Activated T-cell treated with anti-CD3 and anti-CD28 coated beads, Interleukin-2, amount 50 U/mL, for 4 hours (primary cell): ENCODE results near the gene DRGX. TPM values are rescaled to one million over a fixed set of nuclear protein-coding genes. Genes with fewer than 3 reads are reported as not detected.
A peak's percentile ranks its signal among the peaks of the same experiment; 100 is the strongest.

Experiments used
- ATAC-seq, 2 donors: fragments of 200-7000 bp; cut with Tn5 transposase; one replicate each; pipeline ENCODE4 v1.10.0; 2021
- DNase-seq: peaks from one replicate; pipeline ENCODE4 v3.0.0-alpha.2; 2020
- H3K27me3 Mint-ChIP-seq: one replicate; pipeline ENCODE4 v1.8.0; 2021; ENCODE audit warnings: low read depth, mixed read lengths
- H3K36me3 Mint-ChIP-seq: one replicate; pipeline ENCODE4 v1.8.0; 2022; ENCODE audit warnings: mixed read lengths; ENCODE audit not compliant: insufficient read depth
- H3K4me1 Mint-ChIP-seq: one replicate; pipeline ENCODE4 v1.8.0; 2021; ENCODE audit warnings: low read depth, mixed read lengths
- H3K4me3 Mint-ChIP-seq: one replicate; pipeline ENCODE4 v1.8.0; 2021; ENCODE audit warnings: mild to moderate bottlenecking, moderate library complexity, mixed read lengths
- H3K9me3 Mint-ChIP-seq: one replicate; pipeline ENCODE4 v1.8.0; 2021; ENCODE audit warnings: mixed read lengths
- total RNA-seq, 3 donors: library from RNA; stranded (reverse); gene quantifications; one replicate each; pipeline ENCODE4 v1.2.1, GENCODE V29; 2021

The DRGX gene
- total RNA-seq, 3 donors from 2014 or later: not detected

- H3K27me3 Mint-ChIP-seq: peaks cover 5% of the 10 kb centered on the region
- H3K9me3 Mint-ChIP-seq: no peaks in the 10 kb centered on the region
- no peak for DNase-seq
- no peak overlapping the region for H3K4me3 Mint-ChIP-seq
- H3K36me3 Mint-ChIP-seq: no peaks in the 10 kb centered on the region
- H3K4me1 Mint-ChIP-seq: no peaks in the 10 kb centered on the region
- ATAC-seq: no peak
These were observed 30.6 kb downstream of the DRGX start for GRCh38 chr10:49365275-49365674.

GRCh38 chr10:49364747-49365146 is 31.1 kb downstream of the DRGX start:
- Mint-ChIP-seq H3K4me3 (no peak overlapping the region), H3K9me3 (no peaks in the 10 kb centered on the region), H3K36me3 (no peaks in the 10 kb centered on the region), H3K27me3 (peaks cover 5% of the 10 kb centered on the region), H3K4me1 (no peaks in the 10 kb centered on the region)
- ATAC-seq (no peak), DNase-seq (no peak)

GRCh38 chr10:49364051-49364450 is 31.8 kb downstream of the DRGX start:
- no peak for ATAC-seq
- no peaks in the 10 kb centered on the region for H3K4me1 Mint-ChIP-seq
- no peak for DNase-seq
- no peaks in the 10 kb centered on the region for H3K9me3 Mint-ChIP-seq
- no peak overlapping the region for H3K4me3 Mint-ChIP-seq
- peaks cover 5% of the 10 kb centered on the region for H3K27me3 Mint-ChIP-seq
- no peaks in the 10 kb centered on the region for H3K36me3 Mint-ChIP-seq

- peaks cover 5% of the 10 kb centered on the region for H3K27me3 Mint-ChIP-seq
- H3K36me3 Mint-ChIP-seq: no peaks in the 10 kb centered on the region
- no peak for DNase-seq
- ATAC-seq: no peak
- H3K4me3 Mint-ChIP-seq: no peak overlapping the region
- H3K9me3 Mint-ChIP-seq: no peaks in the 10 kb centered on the region
- H3K4me1 Mint-ChIP-seq: no peaks in the 10 kb centered on the region
These were observed 32.4 kb downstream of the DRGX start for GRCh38 chr10:49363309-49364031.

GRCh38 chr10:49362596-49363260 is 33.2 kb downstream of the DRGX start:
- no peaks in the 10 kb centered on the region for H3K9me3 Mint-ChIP-seq
- DNase-seq (no peak), ATAC-seq (no peak)
- H3K27me3 Mint-ChIP-seq: peaks cover 5% of the 10 kb centered on the region
- H3K36me3 Mint-ChIP-seq: no peaks in the 10 kb centered on the region
- H3K4me1 Mint-ChIP-seq: no peaks in the 10 kb centered on the region
- no peak overlapping the region for H3K4me3 Mint-ChIP-seq

- Mint-ChIP-seq H3K36me3 (no peaks in the 10 kb centered on the region), H3K9me3 (no peaks in the 10 kb centered on the region), H3K4me1 (no peaks in the 10 kb centered on the region), H3K4me3 (no peak overlapping the region), H3K27me3 (peaks cover 5% of the 10 kb centered on the region)
- DNase-seq: no peak
- no peak for ATAC-seq
These were observed 33.9 kb downstream of the DRGX start for GRCh38 chr10:49361735-49362568.

GRCh38 chr10:49361178-49361554 is 34.7 kb downstream of the DRGX start:
- Mint-ChIP-seq H3K4me1 (no peaks in the 10 kb centered on the region), H3K27me3 (peaks cover 5% of the 10 kb centered on the region), H3K9me3 (no peaks in the 10 kb centered on the region), H3K4me3 (no peak overlapping the region), H3K36me3 (no peaks in the 10 kb centered on the region)
- no peak for ATAC-seq
- no peak for DNase-seq

- H3K4me1 Mint-ChIP-seq: no peaks in the 10 kb centered on the region
- peaks cover 5% of the 10 kb centered on the region for H3K27me3 Mint-ChIP-seq
- DNase-seq: no peak
- H3K4me3 Mint-ChIP-seq: no peak overlapping the region
- ATAC-seq: peak in 1 of 2 donors; percentile 27
- no peaks in the 10 kb centered on the region for H3K36me3 Mint-ChIP-seq
- H3K9me3 Mint-ChIP-seq: no peaks in the 10 kb centered on the region
These were observed 35.4 kb downstream of the DRGX start for GRCh38 chr10:49360271-49361177.

GRCh38 chr10:49359349-49360270 is 36.3 kb downstream of the DRGX start:
- Mint-ChIP-seq H3K27me3 (peaks cover 5% of the 10 kb centered on the region), H3K4me1 (no peaks in the 10 kb centered on the region), H3K36me3 (no peaks in the 10 kb centered on the region), H3K4me3 (no peak overlapping the region), H3K9me3 (no peaks in the 10 kb centered on the region)
- no peak for ATAC-seq
- DNase-seq: no peak

- peaks cover 2% of the 10 kb centered on the region for H3K27me3 Mint-ChIP-seq
- no peaks in the 10 kb centered on the region for H3K9me3 Mint-ChIP-seq
- H3K4me1 Mint-ChIP-seq: no peaks in the 10 kb centered on the region
- DNase-seq (no peak), ATAC-seq (no peak)
- H3K4me3 Mint-ChIP-seq: no peak overlapping the region
- H3K36me3 Mint-ChIP-seq: no peaks in the 10 kb centered on the region
These were observed 38.0 kb downstream of the DRGX start for GRCh38 chr10:49357910-49358309.

- Mint-ChIP-seq H3K4me1 (no peaks in the 10 kb centered on the region), H3K36me3 (no peaks in the 10 kb centered on the region), H3K4me3 (no peak overlapping the region), H3K9me3 (no peaks in the 10 kb centered on the region), H3K27me3 (no peaks in the 10 kb centered on the region)
- peak in 1 of 2 donors; percentile 38 for ATAC-seq
- DNase-seq: no peak
These were observed 38.9 kb downstream of the DRGX start for GRCh38 chr10:49356944-49357343.

- Mint-ChIP-seq H3K36me3 (no peaks in the 10 kb centered on the region), H3K9me3 (no peaks in the 10 kb centered on the region), H3K4me1 (no peaks in the 10 kb centered on the region), H3K4me3 (no peak overlapping the region), H3K27me3 (no peaks in the 10 kb centered on the region)
- DNase-seq: no peak
- ATAC-seq: no peak
These were observed 39.7 kb downstream of the DRGX start for GRCh38 chr10:49356181-49356580.

GRCh38 chr10:49355221-49355620 is 40.7 kb downstream of the DRGX start:
- H3K4me1 Mint-ChIP-seq: no peaks in the 10 kb centered on the region
- DNase-seq: no peak
- ATAC-seq: no peak
- no peaks in the 10 kb centered on the region for H3K36me3 Mint-ChIP-seq
- peaks cover 3% of the 10 kb centered on the region for H3K9me3 Mint-ChIP-seq
- H3K27me3 Mint-ChIP-seq: no peaks in the 10 kb centered on the region
- no peak overlapping the region for H3K4me3 Mint-ChIP-seq
